ENCODE data around the gene PLEKHG1. TPM values are rescaled to one million over a fixed set of nuclear protein-coding genes. Genes with fewer than 3 reads are reported as not detected.
A peak's percentile ranks its signal among the peaks of the same experiment; 100 is the strongest.

The PLEKHG1 gene
- total RNA-seq, 2 donors from 2014 or later, result 8.4 to 29.3 TPM

DNA sequence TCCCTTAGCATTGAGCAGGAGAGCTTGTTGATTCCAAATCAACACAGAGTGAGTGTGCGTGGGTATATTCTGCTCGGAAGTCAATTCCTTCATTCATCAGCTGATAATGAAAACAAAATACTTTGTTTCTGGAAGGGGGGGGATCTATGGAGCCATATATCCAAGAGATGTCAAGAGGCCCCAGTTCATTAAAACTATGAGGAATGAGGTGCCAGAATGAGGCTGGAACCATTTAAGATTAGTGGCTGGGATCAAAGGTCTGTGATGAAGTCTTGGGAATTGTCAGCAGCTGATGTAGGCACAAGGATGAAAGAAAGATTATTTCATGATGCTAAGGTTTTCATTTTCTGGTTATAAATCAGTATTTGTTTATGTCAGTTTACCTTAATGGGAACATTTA is 30.5 kb upstream of the PLEKHG1 start:
- no peaks in the 10 kb centered on the region for H3K27me3 ChIP-seq (replicated peaks; ENCODE audit: insufficient read depth)
- H3K36me3 ChIP-seq, result no peaks in the 10 kb centered on the region
- no peak overlapping the region for H3K4me3 ChIP-seq
- H3K4me1 ChIP-seq (ENCODE audit: control insufficient read depth in 1 of 2, low read depth in 2 of 2), result no peaks in the 10 kb centered on the region
- no peak overlapping the region for H3K27ac ChIP-seq
- H3K9me3 ChIP-seq, result no peaks in the 10 kb centered on the region
- TF ChIP-seq CTCF (IDR thresholded peaks at IDR 0.05), result no peak
- DNase-seq (ENCODE audit: low spot score) (no peak), ATAC-seq (ENCODE audit: insufficient number of reproducible peaks, low FRiP score, low read depth) (no peak)

- no peak for ATAC-seq (ENCODE audit: insufficient number of reproducible peaks, low FRiP score, low read depth)
Observed at GRCh38 chr6:150573041-150573681, 26.5 kb upstream of the PLEKHG1 start.

DNA sequence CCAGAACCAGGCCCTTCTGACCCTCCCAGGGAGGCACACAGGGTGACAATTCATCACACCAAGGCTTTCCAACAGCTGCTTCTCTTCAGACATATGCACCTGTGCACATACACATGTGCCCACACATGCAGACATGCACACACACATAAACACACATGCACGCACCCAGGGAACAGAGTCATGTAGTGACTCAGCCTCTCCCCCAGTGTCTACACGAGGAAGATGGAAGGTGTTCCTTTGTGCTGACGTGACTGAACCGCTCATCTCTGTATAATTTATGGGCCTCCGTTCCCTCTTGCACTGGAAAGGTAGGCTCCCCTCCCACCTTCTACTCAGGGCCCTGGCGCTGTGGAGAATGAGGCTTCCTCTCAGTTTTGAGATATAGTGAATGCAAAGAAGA is 23.8 kb upstream of the PLEKHG1 start:
- TF ChIP-seq CTCF (IDR thresholded peaks at IDR 0.05), result no peak
- ATAC-seq (ENCODE audit: insufficient number of reproducible peaks, low FRiP score, low read depth) (no peak), DNase-seq (ENCODE audit: low spot score) (no peak)
- H3K4me1 ChIP-seq (ENCODE audit: control insufficient read depth in 1 of 2, low read depth in 2 of 2), result peaks cover 5 to 20% of the 10 kb centered on the region in 2 donors
- H3K36me3 ChIP-seq, result no peaks in the 10 kb centered on the region
- H3K27me3 ChIP-seq (replicated peaks; ENCODE audit: insufficient read depth), result no peaks in the 10 kb centered on the region
- H3K27ac ChIP-seq, result no peak overlapping the region
- no peaks in the 10 kb centered on the region for H3K9me3 ChIP-seq
- no peak overlapping the region for H3K4me3 ChIP-seq

More at GRCh38 chr6:150573041-150573681, 26.5 kb upstream of the PLEKHG1 start:
- Histone ChIP-seq H3K36me3 (no peaks in the 10 kb centered on the region), H3K4me1 (ENCODE audit: control insufficient read depth in 1 of 2, low read depth in 2 of 2) (peaks cover 5 to 8% of the 10 kb centered on the region in 2 donors), H3K27ac (no peak overlapping the region), H3K4me3 (no peak overlapping the region), H3K27me3 (replicated peaks; ENCODE audit: insufficient read depth) (no peaks in the 10 kb centered on the region), H3K9me3 (no peaks in the 10 kb centered on the region)
- no peak for TF ChIP-seq CTCF (IDR thresholded peaks at IDR 0.05)
- no peak for DNase-seq (ENCODE audit: low spot score)

GRCh38 chr6:150576651-150577226 is 22.9 kb upstream of the PLEKHG1 start:
- DNase-seq (ENCODE audit: low spot score) (no peak), ATAC-seq (ENCODE audit: insufficient number of reproducible peaks, low FRiP score, low read depth) (peak; percentile 33)
- no peaks in the 10 kb centered on the region for H3K36me3 ChIP-seq
- H3K4me3 ChIP-seq, result peak overlapping the region; percentile 44
- no peak overlapping the region for H3K27ac ChIP-seq
- H3K27me3 ChIP-seq (replicated peaks; ENCODE audit: insufficient read depth), result no peaks in the 10 kb centered on the region
- H3K9me3 ChIP-seq, result no peaks in the 10 kb centered on the region
- peaks cover 5 to 21% of the 10 kb centered on the region in 2 donors for H3K4me1 ChIP-seq (ENCODE audit: control insufficient read depth in 1 of 2, low read depth in 2 of 2)
- TF ChIP-seq CTCF (IDR thresholded peaks at IDR 0.05), result no peak

GRCh38 chr6:150579611-150580010 is 20.1 kb upstream of the PLEKHG1 start:
- no peaks in the 10 kb centered on the region for H3K36me3 ChIP-seq
- H3K4me1 ChIP-seq (ENCODE audit: control insufficient read depth in 1 of 2, low read depth in 2 of 2), result peaks cover 5 to 21% of the 10 kb centered on the region in 2 donors
- H3K4me3 ChIP-seq, result no peak overlapping the region
- DNase-seq (ENCODE audit: low spot score), result peak; percentile 31
- no peaks in the 10 kb centered on the region for H3K9me3 ChIP-seq
- no peak for TF ChIP-seq CTCF (IDR thresholded peaks at IDR 0.05)
- no peak for ATAC-seq (ENCODE audit: insufficient number of reproducible peaks, low FRiP score, low read depth)
- H3K27me3 ChIP-seq (replicated peaks; ENCODE audit: insufficient read depth), result no peaks in the 10 kb centered on the region
- no peak overlapping the region for H3K27ac ChIP-seq

Data from thoracic aorta (tissue), 2 donors.